HG03196 (cell line): ENCODE results near the gene SPATA3.
"Not testable (repeated sequence)": the region's sequence is repeated elsewhere in the genome, so short reads cannot be mapped to it uniquely, and the experiment has no call there.

Experiments
- ATAC-seq: cut with Tn5 transposase; IDR thresholded peaks from one replicate; pipeline ENCODE4 v1.9.1; 2021; ENCODE audit not compliant: unreplicated experiment

SPATA3 gene

DNA sequence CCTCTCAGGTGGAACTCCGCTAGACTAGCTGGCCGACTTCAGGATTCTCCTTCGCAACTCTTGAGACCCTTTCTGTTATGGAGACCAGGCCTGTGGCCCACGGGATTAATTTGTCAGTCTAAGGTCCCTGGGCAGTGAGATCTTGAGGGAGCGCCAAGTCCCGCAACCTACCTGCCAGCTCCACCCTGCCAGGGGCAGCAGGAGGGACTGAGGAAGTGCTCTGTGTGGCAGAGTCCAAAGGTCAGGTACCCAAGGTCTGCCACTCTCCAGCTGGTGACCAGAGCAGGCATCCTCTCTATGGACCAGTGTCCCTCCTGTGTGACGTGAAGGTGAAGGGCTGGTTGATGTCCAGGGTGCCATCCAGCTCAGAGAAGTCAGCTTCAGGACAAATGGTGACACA lies 4.3 kb upstream of the SPATA3 start:
- ATAC-seq, result no peak

- ATAC-seq, result no peak
These were observed 740 bp downstream of the SPATA3 start for GRCh38 chr2:230996661-230997060.

DNA sequence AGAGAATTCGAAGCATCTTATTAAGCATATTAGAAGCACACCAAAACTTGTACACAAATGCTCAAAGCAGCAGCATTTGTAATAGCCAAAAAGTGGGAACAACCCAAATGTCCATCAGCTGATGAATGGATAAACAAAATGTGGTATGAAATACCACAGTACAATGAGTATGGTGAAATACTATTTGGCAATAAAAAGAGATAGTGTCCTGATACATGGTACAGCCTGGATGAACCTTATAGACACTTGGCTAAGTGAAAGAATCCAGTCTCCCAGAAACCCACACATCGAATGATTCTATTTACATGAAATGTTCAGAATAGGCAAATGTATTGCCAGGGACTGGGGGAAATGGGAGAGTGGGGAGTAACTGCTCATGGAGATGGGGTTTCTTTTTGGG lies 3.0 kb downstream of the SPATA3 start:
- ATAC-seq, result no peak

DNA sequence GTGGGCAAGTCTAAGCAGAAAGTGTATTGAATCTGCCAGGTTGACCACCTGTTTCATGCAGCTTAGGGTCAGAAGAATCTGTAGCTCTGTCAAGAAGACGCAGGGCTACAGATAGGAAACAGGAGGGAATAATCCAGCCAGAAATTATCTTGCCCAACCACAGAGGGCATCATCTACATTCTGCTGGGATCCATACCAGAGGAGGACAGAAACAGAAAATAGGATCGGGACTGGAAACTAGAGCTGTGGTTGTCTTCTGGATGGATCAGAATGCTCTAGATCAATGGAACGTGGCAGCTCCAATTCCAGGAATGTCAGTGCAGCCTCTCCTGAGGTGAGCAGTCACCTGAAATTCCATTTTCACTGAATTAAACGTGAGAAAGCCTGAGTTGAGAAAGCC lies 3.6 kb downstream of the SPATA3 start:
- no peak for ATAC-seq

DNA sequence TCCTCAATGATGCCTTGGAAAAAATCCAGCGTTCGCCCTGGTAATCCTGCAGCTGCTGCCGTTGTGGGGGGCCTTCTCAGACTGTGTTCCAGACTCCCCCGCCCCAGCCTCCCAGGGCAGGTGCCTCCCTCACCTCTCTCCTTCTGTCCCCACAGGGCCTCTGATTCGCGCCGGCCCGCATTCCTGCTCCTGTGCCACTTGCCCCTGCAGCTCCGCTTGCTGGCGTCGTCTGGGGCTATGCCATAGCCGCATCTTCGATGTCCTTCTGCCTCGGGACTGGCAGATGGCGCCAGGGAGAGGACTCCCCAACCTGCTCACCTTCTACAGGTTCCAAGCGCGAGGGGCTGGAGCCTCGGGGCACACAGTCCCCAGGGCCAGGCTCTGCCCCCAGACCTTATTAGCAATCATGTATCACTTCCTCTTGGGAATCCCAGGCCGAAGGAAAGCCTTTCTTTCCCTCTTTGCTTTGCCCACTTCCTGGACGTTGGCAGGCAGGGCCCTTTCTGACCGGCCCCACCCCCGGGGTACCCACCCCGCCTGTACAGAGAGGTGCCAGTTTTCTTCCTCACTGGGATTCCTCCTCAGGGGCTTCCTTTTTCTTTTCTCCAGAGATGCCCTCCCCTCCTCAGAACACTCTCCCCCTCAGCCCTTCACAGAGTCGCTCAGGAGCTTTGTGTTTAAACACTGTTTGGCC lies 4.4 kb downstream of the SPATA3 start:
- no peak for ATAC-seq

- no peak for ATAC-seq
These were observed 5.1 kb downstream of the SPATA3 start for GRCh38 chr2:231001036-231001435.

- ATAC-seq, result no peak
These were observed 6.0 kb downstream of the SPATA3 start for GRCh38 chr2:231001921-231002320.

DNA sequence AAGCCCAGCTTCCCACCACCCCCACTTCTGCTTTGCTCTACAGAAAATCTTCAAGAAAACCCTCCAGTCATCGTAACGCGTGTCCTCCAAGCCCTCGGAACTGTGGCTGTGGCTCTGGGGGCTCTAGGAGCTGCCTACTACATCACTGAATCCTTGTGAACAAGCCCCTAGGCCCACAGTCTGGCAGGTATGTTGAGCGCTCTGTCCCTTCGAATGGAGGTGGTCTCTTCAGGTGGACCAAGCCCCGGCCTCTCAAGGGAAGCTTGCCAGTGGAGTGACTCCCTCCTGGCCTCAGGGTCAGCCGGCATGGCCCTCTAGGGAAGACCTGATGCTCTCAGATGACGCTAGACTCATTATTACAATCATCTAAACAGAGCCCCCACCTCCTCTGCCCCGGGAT lies 6.7 kb downstream of the SPATA3 start:
- ATAC-seq, result no peak

- ATAC-seq, result no peak
These were observed 7.3 kb downstream of the SPATA3 start for GRCh38 chr2:231003186-231003585.

GRCh38 chr2:231004930-231005329 lies 9.0 kb downstream of the SPATA3 start:
- ATAC-seq, result not testable (repeated sequence)

GRCh38 chr2:231007286-231008098 lies 11.6 kb downstream of the SPATA3 start:
- ATAC-seq, result no peak

DNA sequence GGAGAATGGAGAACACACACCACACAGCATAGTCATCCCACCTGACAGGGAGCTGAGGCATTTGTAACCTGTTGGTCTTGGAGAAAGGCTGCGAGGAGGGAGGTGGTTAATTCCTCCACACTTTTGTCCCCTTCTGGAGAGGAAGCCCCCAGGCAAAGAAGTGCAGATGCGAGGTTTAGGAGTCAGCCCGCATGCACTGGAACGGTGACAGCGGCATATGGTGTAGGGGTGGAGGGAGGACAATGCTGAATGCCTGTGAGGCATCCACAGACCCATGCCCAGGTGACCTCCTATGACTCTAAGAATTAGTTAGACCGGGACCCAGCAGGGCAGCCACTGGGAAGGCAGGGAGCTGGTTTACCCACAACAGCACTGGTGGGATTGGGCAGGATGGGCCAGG lies 12.2 kb downstream of the SPATA3 start:
- no peak for ATAC-seq

GRCh38 chr2:231009236-231009919 lies 13.5 kb downstream of the SPATA3 start:
- no peak for ATAC-seq

DNA sequence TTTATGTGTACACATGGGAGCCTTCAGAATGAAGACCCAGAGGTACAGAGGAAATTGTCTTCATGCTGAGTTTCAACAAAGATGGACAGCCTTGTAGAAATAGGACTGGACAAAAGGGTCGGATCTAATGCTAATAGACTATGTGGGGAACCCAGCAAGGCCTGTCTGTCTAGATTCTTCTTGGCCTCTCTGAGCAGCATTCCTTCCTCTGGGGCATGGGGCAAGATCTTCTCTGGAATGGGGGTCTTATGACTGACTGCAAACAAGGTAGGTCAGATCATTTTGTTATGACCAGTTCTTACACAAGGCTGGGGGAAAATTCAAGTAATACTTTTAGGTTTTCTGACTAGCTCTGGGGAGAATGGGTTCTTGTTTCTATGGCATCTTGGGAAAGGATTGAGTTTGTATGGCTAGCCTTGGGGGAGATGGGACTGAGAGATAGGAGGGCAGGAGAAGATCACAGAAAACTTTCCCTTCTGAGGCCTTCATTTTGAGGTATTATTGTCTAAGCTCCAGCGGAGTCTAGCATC lies 14.3 kb downstream of the SPATA3 start:
- ATAC-seq, result no peak

GRCh38 chr2:231011526-231011925 lies 15.6 kb downstream of the SPATA3 start:
- ATAC-seq, result no peak

DNA sequence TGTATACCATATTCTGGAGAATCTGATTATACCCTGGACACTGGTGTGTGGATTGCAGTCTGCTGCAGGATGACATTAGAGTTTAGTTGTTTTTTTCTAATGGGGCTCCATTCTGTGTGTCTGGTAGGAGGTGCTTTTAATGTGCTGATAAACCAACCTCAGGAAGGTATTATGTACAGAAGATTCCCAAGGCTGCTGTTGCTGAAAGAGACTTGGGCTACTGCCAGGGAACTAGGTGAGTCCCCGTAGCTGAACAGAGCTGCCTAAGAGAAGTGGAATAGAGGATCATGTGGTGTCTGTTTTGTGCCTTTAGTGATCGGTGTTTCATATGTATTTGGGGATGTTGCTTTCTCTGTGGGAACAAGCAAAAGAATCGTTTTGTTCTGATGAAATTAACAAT lies 16.5 kb downstream of the SPATA3 start:
- no peak for ATAC-seq

GRCh38 chr2:231013820-231014219 lies 17.9 kb downstream of the SPATA3 start:
- no peak for ATAC-seq

DNA sequence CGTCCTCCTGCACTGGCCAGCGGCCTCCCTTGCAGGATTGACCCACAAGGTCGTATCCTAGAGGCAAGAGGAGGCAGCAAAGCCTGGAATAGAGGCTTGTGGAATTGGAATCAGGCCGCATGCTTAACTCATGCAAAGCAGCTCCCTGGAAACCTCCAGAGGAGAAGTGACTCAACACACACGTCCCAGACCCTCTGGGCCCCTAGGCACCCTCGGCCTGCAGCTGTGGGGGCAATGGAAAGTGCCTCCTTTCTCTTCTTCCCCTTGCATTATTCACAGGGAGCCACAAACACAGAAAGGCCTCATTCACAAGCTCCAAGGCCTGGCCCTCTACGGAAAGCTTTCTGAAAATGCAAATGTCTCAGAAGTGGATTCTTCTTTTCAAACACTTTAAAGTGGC lies 19.6 kb downstream of the SPATA3 start:
- no peak for ATAC-seq

GRCh38 chr2:231015926-231016325 lies 20.0 kb downstream of the SPATA3 start:
- ATAC-seq, result no peak

DNA sequence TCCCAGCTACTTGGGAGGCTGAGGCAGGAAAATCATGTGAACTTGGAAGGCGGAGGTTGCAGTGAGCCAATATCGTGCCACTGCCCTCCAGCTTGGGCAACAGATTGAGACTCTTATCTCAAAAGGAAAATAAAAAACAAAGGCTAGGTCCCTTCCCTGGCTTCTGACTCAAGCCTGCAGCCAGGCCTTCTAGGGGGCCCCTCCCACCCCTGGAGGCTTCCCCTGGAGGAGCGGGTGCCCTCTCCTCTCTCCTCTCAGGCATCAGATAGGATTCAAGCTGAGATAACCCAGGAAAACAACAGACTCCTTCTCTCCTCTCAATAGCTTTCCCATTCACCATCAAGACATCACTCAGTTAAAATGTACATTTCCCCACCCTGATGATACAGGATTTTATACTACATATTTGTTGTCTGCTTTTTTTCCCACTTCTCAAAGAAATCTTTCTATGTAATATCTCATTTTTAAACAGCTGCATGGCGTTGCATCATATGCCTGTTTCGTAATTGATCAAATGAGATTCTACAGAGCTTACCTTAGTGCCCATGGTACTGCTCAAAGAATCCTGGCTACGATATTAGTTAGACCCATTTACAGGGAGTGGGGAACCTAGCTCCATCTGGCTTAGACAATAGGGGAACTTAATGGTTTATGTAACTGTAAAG lies 20.8 kb downstream of the SPATA3 start:
- no peak for ATAC-seq

DNA sequence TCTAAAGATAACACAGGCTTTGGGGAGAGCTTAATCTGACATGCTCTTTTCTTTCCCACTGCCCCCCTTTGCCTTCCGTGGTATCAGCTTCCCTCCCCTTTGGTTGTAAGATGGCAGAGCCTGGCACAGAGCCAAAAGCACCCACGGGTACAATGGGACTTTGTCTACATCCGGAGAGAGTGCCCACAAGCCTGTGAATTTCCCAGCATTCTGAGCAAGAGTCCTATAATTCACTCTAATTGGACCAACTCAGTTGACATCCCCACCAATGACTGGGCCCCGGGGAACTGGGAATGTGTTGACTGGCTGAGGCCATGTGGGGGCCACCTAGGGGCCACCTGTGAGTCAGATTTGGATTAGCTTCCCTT lies 21.3 kb downstream of the SPATA3 start:
- no peak for ATAC-seq
